ENCODE results near the gene WWOX.

Gene WWOX

DNA sequence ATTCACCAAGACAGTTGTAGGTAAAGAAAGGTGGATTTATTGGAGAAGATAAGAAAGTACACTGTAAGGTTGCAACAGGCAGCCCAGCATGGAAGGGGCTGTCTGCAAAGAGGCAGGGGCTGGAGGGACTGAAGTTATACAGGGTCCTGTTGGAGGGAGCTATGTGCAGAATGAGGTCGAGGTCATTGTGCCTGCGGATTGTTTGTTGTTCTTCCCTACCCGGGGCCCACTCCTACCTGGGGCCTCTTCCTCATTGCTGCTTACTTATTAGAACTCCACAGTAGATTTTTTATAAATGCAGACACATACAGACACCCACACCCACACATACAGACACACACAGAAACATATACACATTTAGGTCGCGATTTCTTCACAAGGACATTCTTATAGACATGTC, 1034.8 kb downstream of the WWOX start:
- DNase-seq (ENCODE audit: low read depth, low spot score), result no peak

DNA sequence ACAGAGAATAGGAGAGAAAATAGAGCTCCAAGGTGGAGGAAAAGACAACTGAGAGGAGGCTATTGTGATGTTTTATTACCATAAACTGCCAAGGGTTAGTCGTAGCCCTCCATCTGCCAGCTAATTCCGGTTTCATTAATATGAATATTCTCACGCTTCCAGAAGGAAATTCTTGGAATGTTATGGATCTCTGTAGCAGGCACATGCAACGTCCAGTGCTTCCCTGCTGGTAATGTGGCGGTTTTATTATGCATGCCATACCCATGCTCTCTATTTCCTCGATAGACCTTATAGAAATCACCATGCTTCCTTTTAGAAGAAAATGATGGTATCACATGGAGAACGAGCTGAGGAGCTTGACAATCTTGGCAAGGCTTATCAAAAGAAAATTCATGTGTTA, 1037.5 kb downstream of the WWOX start:
- no peak for DNase-seq (ENCODE audit: low read depth, low spot score)

DNA sequence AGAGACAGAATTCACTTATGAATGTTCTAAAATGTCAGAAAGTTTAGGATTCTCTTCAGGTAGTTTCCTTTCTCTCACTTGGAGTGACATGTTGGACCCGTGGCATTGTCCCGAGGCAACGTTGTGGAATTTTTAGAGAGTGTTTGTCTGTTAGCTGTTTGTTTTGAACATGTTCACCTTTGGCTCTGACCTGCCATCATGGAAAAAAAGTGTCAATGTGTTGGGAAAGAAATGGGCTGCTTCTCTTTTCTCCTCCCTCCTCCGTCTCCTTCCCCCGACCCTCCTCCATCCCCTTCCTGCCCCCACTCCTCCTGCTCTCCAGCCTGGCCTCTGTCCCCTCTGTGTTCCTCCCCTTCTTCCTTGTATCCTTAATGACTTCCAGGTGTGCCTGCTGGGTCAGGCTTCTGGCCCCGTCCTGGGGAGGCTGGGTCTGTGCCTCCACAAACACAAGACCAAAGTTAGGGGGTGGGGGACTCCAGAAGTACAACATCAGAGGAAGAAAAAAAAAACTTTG, 1038.0 kb downstream of the WWOX start:
- no peak for DNase-seq (ENCODE audit: low read depth, low spot score)

DNA sequence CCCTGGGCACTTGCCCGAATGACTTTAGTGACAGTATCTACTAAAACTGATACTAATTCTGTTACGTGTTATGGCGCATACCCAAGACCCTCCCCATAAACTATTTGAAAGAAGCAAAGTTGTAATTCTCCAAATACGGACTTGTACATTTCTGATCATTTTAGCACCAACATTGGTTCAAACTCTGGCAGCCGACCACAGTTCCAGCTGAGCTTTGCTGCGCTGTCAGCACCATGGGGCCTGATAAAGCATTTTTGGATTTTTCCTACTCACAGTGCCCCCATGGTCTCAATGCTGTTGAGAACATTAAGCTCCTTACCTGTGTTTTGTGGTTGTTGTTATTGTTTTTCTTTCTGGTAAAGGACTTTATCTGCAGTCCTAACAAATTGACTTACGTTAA, 1040.3 kb downstream of the WWOX start:
- DNase-seq (ENCODE audit: low read depth, low spot score), result no peak

DNA sequence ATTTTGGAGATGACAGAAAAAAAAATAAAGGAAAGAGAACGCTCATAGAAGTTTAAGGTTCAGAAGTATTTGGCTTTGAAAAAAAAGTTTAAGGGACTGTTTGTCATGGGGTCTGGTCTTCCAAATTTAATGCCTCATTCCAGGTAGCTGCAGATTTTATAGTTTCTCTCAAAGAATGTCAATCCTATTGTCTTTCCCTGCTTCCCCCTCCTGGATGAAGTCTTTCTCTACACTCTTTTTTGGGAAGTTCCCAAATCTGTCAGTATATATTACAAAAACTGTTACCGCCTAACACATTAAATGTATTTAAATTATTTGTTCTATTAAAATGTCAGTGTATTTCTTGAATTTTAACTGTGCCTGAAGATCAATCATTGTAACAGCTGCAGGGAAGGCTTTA, 1043.6 kb downstream of the WWOX start:
- DNase-seq (ENCODE audit: low read depth, low spot score), result no peak

DNA sequence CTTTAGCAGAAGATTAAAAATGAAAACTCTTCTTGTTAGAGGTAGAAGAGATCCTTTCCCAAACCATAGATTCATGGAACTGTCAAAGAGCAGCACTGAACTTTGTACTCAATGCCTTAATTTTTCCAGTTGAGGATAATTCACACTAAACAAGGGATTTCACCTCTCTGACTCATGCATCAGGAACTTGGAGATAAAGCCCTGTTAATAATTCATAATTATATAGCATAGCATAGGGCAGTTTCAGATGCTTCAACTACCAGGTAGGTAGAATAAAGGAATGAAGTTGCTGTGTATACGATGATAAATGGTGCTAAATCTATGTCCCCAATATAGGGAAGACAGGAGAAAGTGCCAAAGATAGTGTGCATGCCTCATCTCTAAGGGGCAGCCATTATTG, 1050.7 kb downstream of the WWOX start:
- DNase-seq (ENCODE audit: low read depth, low spot score), result no peak

DNA sequence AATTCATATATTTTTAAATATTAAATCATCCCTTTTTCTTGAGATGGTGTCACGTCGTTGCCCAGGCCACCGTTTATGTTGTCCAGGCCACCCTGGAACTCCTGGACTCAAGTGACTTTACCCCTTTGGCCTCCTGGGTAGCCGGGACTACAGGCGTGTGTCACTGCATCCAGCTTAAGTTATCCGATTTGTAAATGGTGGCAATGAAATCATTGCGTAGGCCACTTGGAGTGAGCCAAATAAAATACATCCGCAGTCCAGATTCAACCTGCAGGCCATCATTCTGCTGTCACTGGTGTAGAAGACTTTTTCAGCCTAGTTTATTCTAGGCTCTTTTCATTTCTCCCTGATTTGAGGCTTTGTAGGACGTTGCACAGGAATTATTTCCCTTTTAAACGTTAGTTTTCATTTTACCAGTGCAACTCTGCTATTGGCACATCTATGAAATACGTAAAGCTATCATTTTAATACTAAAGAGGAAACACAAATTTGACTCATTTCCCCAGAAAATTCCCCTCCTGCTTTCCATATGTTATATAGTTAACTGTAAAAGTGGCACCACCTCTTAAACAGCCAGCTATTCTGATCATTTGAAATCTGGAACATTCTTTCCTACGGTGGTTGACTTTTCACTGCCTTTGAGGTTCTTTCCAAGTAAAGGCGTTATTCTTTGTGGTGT, 1051.3 kb downstream of the WWOX start:
- DNase-seq (ENCODE audit: low read depth, low spot score), result no peak

DNA sequence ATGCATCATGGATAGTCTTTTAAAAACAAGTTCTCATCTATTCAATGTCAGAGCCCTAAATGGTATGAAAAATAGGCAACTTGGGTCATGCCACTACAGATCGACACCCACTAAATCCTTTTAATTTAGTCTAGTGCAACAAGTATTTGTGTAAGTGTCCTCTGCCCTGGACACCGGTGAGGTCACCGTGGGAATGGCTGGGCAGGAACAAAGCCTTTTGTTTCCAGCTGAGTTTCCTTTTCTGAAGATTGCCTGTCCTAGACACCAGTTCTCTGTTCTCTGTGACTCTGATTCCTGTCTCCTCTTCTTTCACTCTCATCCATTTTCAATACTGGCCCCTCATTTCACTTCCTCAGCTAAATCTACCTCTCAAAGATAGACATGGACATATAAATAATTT, 1054.6 kb downstream of the WWOX start:
- DNase-seq (ENCODE audit: low read depth, low spot score), result no peak

DNA sequence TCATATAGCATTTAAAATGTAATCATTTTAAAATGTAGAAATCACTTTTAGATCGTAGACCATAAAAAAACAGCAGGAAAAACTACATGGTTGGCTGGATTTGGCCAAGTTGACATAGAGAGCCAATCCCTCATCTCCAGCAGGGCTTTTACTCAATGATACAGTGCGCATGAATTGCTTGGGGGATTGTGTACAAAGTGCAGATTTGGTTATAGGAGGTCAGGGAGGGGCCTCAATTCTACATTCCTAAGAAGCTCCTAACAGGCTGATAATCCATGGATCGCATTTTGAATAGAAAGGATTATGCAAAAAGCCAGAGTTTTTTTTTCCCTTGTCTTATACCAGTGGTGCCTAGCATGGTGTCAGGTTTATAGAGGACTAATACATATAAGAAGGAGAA, 1056.0 kb downstream of the WWOX start:
- DNase-seq (ENCODE audit: low read depth, low spot score), result no peak

DNA sequence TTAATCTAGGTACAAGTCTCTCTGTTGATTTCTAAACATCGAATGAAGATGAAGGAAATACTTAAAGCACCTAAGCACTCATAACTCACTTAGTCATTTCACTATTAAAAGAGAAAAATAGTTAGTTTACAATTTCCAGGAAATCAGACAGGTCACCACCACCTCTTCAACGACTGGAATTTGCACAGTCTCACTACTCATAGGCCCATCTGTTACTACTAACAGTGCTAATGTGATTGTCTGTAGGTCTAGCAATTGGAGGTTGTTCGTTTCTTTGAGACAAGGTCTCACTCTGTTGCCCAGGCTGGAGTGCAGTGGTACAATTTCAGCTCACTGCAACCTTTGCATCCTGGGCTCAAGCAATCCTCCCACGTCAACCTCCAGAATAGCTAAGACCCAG, 1056.5 kb downstream of the WWOX start:
- no peak for DNase-seq (ENCODE audit: low read depth, low spot score)

DNA sequence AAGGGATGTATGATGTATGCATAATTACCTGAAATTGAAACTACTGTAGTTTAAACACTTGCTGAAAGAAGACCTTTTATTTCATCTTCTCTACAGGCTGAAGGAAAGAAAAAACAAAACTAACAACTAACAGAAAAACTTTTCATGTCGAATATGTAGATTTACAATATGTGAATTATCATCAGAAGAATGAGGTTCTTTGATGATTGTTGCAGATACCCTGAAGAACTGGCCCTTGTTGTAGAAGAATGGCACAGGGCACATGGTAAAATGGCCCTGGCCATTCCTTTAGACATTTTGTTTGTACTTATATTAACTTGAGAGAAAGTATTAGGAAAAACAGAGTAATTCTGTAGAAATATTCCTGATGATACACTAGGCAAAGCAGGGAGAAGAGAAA, 1057.3 kb downstream of the WWOX start:
- no peak for DNase-seq (ENCODE audit: low read depth, low spot score)

DNA sequence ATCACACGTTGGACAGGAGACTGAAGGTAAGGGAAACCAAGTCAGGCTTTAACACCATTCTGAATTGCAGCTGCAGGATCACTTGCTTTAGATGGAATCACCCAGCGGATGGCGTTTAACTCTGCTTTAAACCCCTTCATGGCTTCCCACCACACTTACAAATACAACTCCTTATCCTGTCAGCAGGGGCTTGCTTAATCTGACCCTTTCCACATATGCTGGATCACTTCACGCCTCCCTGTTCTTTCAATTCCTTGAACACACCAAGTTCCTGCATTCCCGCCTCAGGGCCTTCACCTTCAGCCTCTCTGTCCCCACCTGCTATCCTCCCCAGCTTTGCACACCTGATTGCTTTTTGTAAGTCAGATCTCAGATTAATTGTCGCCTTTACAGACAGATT, 1058.9 kb downstream of the WWOX start:
- peak; percentile 62 for DNase-seq (ENCODE audit: low read depth, low spot score)

DNA sequence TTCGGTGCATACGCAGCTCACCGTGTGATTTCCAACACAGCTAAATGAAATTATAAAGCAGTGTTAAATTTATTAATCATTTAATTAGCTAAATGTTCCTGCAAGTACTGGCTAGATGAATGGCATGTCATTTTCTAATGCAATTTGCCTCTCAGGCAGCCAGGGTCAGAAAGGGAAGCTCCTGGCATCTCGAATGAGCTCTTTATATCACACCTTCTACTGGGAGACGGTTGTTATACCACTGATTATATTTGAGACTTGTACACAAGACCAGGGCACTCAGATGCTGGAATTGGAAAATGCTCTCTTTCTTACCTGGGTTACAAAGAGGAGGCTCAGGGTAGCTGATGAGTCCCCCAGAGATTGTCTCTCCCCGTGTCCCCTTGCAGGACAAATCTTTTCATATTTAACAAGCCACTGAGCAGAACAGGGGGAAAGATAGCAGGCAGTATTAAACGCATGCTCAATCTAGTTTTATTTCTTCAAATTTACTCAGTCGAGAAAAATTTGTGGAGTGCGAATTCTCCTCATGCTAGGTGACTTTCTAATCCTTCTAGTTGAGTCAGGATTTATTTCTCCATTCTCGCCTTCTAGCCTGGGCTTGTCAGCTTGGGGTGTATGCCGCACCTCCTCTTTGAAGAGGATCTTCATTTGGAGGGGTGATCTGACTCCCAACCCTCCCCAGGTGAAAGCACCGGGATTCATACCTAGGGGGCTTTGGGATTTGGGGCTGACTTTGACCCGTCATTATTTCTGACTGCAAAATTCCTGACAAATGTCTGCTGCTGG, 1060.0 kb downstream of the WWOX start:
- no peak for DNase-seq (ENCODE audit: low read depth, low spot score)

DNA sequence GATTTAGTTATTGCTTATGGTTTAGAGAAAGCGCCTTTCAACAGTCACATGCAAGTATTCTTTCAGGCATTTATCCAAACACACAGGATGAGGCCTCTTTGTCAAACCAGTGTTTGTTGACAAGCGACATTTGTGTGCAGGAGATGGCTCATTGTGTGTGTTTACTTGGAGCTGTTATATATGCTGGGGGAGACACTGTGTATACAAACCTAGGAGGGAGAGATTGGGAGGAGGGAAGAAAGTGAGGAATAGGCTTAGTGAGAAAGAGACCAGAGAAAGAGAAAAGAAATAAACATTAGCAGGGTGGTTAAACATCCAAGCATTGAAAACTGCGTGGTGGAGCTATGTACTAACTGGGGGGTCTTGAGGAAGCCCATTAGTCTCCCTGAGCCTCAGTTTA, 1063.5 kb downstream of the WWOX start:
- DNase-seq (ENCODE audit: low read depth, low spot score), result no peak

DNA sequence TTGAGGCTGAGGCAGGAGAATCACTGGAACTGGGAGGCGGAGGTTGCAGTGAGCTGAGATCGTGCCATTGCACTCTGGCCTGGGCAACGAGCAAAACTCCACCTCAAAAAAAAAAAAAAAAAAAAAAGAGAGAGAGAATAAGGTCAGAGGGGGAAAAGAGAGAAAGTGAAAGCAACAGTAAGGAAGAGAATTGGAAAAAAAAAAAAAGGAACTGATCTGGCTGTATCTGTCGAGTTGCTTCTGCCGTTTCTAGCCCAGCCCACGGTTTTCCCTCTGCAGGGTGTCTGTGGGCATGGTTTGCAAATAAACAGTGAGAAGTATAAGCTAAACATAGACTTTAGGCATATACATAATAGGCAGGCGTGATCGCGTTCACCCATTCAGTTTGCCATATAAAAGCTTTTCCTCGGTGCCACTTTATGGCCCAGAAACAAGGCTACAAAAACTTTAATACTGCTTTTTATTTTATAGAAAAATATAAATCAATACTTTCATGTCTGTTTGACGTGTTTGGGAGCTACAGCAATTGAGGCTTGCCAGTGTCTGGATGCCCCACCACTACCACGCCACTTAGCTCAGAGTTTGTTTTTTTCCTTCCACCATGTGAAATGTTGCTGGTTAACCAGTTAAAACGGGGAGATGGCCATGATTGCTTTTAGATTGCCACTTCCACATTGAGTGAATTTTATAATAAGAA, 1064.4 kb downstream of the WWOX start:
- no peak for DNase-seq (ENCODE audit: low read depth, low spot score)

DNA sequence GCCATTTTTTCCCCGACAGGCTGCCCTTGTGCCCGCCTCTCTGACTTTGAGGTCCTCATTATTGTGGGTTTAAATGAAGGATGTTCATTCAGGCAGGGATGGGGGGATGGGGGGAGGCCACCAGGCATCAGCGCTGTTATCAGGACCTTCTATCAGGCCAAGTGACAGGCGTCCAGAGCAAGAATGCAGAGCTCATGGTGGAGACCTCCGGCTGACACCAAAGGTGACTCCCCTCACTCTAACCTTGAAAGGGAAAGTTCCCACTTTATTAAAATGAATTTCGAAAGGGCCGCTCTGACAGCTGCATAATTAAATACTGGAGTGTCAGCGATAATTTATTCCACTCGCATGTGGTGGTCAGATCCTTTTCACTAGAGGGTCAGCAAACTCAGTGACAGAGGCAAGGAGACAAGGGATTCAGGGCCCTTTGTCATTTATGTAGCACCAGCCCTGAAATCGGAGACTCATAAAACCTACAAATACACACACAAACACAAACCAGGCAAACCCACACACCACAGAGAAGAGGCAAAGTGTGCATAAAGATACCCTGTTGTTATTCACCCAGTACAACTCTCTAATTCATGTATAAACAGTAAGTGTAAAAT, 1065.0 kb downstream of the WWOX start:
- peak; percentile 21 for DNase-seq (ENCODE audit: low read depth, low spot score)

DNA sequence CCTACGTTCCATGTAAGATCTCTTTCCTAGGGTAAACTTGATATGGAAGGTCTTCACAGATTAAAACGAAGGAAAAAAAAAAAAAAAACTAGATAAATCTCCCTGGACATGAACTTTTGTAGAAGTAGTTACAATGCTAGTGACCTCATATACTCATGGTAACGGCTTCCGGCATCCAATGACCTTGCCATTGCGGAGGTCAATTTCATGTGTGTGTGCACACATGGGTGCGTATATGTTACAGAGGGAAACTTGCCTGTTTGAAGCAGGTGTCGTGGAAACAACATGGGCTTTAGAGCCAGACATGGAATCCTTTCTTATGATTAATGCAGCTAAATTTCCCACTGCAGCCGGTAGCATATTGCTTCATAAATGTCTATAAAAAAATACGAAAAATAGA, 1065.6 kb downstream of the WWOX start:
- DNase-seq (ENCODE audit: low read depth, low spot score), result no peak

DNA sequence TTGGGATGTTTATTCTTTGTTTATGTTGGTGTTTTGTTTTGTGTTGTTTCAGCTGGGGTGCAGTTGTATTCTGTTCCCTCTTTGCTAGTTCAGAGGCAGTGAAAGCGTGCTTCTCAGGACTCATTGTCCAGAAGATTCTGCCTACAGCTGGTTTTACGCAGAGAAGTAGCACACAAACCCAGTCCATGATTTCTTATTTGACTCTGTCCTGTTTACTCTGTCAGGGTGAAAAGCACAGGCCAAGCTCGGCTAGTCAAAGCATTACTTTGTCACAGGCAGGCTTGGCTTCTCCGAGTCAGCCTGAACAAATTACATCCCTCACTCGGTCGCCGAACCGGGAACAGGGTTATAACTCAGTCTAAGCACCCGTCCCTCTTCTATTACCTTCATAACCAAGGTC, 1066.1 kb downstream of the WWOX start:
- DNase-seq (ENCODE audit: low read depth, low spot score), result no peak

DNA sequence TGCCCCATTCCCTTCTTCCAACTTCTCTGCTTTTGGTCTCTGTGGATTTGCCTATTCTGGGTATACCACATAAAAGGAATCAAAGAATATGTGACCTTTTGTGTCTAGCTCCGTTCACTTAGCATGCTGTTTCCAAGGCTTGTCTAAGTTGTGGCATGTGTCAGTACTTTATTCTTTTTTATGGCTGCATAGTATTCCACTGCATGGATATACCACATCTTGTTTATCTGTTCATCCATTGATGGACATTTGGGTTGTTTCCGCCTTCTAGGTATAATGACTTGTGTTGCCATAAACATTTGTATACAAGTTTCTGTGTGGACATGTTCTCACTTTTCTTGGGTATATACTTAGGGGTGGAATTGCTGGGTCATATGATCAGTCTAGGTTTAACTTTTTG, 1068.4 kb downstream of the WWOX start:
- DNase-seq (ENCODE audit: low read depth, low spot score), result no peak

DNA sequence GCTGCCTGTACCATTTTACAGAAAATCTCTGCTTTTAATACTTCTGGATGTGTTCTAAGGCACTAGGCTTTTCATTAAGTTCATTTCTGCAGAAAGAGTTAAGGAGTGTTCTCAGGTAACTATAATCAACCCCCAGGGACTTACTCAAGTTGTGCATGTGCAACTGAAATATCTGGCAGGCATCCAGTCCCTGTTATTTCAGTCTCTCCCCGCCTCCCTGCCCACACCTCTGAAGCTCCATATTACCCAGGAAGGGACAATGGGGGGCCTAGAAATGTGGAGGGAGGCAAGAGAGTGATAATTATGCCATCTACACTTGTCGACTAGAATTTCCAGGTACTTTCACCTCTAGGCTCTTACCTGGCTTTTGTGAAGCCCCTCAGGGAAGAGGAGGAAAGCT, 1068.9 kb downstream of the WWOX start:
- no peak for DNase-seq (ENCODE audit: low read depth, low spot score)

DNA sequence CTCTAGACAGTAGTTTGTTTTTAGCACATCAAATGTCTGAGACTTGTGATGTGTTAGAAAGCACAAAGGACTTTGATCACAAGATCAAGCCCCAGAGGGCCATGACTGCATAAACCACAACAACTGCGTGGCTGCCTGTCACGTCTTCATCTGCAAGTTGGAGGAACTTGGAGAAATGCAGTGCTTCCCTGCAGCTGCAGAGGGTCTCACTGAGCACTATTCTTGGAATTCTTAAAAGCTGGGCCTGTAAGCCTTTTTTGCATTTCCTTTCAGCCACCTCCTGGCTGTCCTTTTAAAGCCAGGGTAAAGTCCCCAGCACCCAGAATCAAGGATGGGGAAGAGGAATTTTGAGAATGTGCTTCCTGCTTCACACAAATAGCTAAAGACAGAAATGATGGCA, 1069.8 kb downstream of the WWOX start:
- DNase-seq (ENCODE audit: low read depth, low spot score), result peak; percentile 83

DNA sequence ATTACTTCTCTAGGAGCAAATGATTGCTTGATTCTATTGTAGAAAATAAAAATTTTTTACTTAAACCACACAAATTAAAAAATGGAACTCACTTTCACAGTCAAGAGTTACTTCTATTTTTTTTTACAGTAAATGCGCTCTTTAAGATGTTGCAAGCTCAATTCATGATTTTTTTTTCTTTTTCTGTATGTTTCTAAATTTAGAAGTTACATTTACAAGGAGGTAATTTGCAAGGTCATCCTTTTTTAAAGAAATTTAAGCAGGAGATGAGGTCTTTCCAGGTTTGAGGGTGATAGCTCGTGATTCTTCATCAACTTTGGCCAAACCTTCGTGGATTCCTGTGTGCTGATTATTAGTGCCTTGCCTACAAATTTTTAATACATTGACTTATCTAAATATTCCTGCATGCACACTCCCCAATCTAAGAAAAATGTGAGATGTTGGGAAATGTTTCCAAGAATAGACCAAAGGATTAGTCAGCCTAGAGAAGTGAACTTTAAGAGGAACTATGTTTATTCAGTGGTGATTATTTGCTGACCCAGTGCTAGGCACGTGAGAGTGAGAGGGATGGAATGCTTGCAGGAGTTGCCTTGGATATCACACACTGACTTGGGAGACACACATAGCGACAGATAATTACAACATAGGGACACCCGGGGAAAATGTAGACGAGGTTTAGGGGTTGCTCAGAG, 1071.2 kb downstream of the WWOX start:
- DNase-seq (ENCODE audit: low read depth, low spot score), result no peak

Measured in ELF-1 (cell line).